ENCODE results near the gene TFE3.

Gene TFE3

GRCh38 chrX:49002091-49002935 lies 40.8 kb downstream of the TFE3 start, which contains the start of gene GRIPAP1:
TSS of gene GRIPAP1 (minus strand) at chrX:49002264. CDS start at chrX:49002229, 35 bp downstream.
- Histone ChIP-seq H3K4me1 (ENCODE audit: control extremely low read depth in 1 of 4, control insufficient read depth in 4 of 4, insufficient read depth in 4 of 4, low read length in 3 of 4) (peaks cover 0 to 7% (median 2%) of the 10 kb centered on the region in 4 experiments), H3K4me3 (ENCODE audit: control insufficient read depth in 1 of 7, extremely low read depth in 1 of 7, insufficient read depth in 4 of 7, low read depth in 2 of 7, low read length in 6 of 7) (peak within 1 kb of the TSS; percentile 70 to 91 (median 80)), H3K27ac (ENCODE audit: insufficient read depth in 1 of 2, low read depth in 1 of 2, low read length in 2 of 2, poor library complexity in 1 of 2, severe bottlenecking in 2 of 2) (peak within 1 kb of the TSS; percentile 99), H3K9me3 (ENCODE audit: control extremely low read depth in 1 of 5, control insufficient read depth in 4 of 5, insufficient read depth in 2 of 5, low read depth in 1 of 5, low read length in 4 of 5) (peaks cover 0 to 7% (median 0%) of the 10 kb centered on the region in 5 experiments), H3K27me3 (replicated peaks in 2 of 5; ENCODE audit: control insufficient read depth in 4 of 5, insufficient read depth in 5 of 5, low read length in 4 of 5) (no peaks in the 10 kb centered on the region), H3K36me3 (ENCODE audit: control insufficient read depth in 4 of 4, insufficient read depth in 4 of 4, low read length in 3 of 4) (peaks cover 0 to 19% (median 8%) of the 10 kb centered on the region in 4 experiments)
- POLR2A ChIA-PET = interaction anchor here (0.6 to 2.3 kb wide), 12 partner anchors 15 to 431 kb away, joined by 3 to 10 read pairs (median 4); partner anchors contain the start of genes KCND1 and TFE3
- DNase-seq = peak; percentile 95 to 98 (median 96)
- 36% methylated on average over 26 of the region's 38 CpGs for WGBS (ENCODE audit: insufficient coverage)
- CTCF ChIA-PET = no interaction called here

- peaks cover 0 to 7% (median 0%) of the 10 kb centered on the region in 5 experiments for H3K9me3 ChIP-seq (ENCODE audit: control extremely low read depth in 1 of 5, control insufficient read depth in 4 of 5, insufficient read depth in 2 of 5, low read depth in 1 of 5, low read length in 4 of 5)
- POLR2A ChIA-PET = interaction anchor here (1.0 to 2.3 kb wide), 5 partner anchors 29 to 165 kb away, joined by 3 to 10 read pairs (median 6); partner anchors contain the start of gene KCND1
- peak; percentile 89 to 96 (median 95) for DNase-seq
- peak overlapping the region; percentile 70 to 91 (median 80) for H3K4me3 ChIP-seq (ENCODE audit: control insufficient read depth in 1 of 7, extremely low read depth in 1 of 7, insufficient read depth in 4 of 7, low read depth in 2 of 7, low read length in 6 of 7)
- peak overlapping the region; percentile 99 for H3K27ac ChIP-seq (ENCODE audit: insufficient read depth in 1 of 2, low read depth in 1 of 2, low read length in 2 of 2, poor library complexity in 1 of 2, severe bottlenecking in 2 of 2)
- no peaks in the 10 kb centered on the region for H3K27me3 ChIP-seq (replicated peaks in 2 of 5; ENCODE audit: control insufficient read depth in 4 of 5, insufficient read depth in 5 of 5, low read length in 4 of 5)
- CTCF ChIA-PET = no interaction called here
- peaks cover 0 to 7% (median 2%) of the 10 kb centered on the region in 4 experiments for H3K4me1 ChIP-seq (ENCODE audit: control extremely low read depth in 1 of 4, control insufficient read depth in 4 of 4, insufficient read depth in 4 of 4, low read length in 3 of 4)
- 40% methylated on average over 15 of the region's 17 CpGs for WGBS (ENCODE audit: insufficient coverage)
- peaks cover 0 to 26% (median 11%) of the 10 kb centered on the region in 4 experiments for H3K36me3 ChIP-seq (ENCODE audit: control insufficient read depth in 4 of 4, insufficient read depth in 4 of 4, low read length in 3 of 4)
Observed at GRCh38 chrX:49001521-49002090, 41.6 kb downstream of the TFE3 start.

- peaks cover 0 to 7% (median 2%) of the 10 kb centered on the region in 4 experiments for H3K4me1 ChIP-seq (ENCODE audit: control extremely low read depth in 1 of 4, control insufficient read depth in 4 of 4, insufficient read depth in 4 of 4, low read length in 3 of 4)
- peak overlapping the region in 3 of 7 experiments; percentile 80 to 91 (median 83) for H3K4me3 ChIP-seq (ENCODE audit: control insufficient read depth in 1 of 7, extremely low read depth in 1 of 7, insufficient read depth in 4 of 7, low read depth in 2 of 7, low read length in 6 of 7)
- ChIA-PET POLR2A (interaction anchor here (0.9 kb wide), 1 partner anchor 43 kb away, joined by 3 read pairs; the partner anchor contains the start of gene OTUD5), CTCF (interaction anchor here (0.6 kb wide), 2 partner anchors 31 to 180 kb away, joined by 3 read pairs; no protein-coding TSS in a partner anchor)
- no peak overlapping the region for H3K27ac ChIP-seq (ENCODE audit: insufficient read depth in 1 of 2, low read depth in 1 of 2, low read length in 2 of 2, poor library complexity in 1 of 2, severe bottlenecking in 2 of 2)
- peaks cover 0 to 32% (median 13%) of the 10 kb centered on the region in 4 experiments for H3K36me3 ChIP-seq (ENCODE audit: control insufficient read depth in 4 of 4, insufficient read depth in 4 of 4, low read length in 3 of 4)
- H3K27me3 ChIP-seq (replicated peaks in 2 of 5; ENCODE audit: control insufficient read depth in 4 of 5, insufficient read depth in 5 of 5, low read length in 4 of 5) = no peaks in the 10 kb centered on the region
- peaks cover 0 to 7% (median 0%) of the 10 kb centered on the region in 5 experiments for H3K9me3 ChIP-seq (ENCODE audit: control extremely low read depth in 1 of 5, control insufficient read depth in 4 of 5, insufficient read depth in 2 of 5, low read depth in 1 of 5, low read length in 4 of 5)
- DNase-seq = no peak
- WGBS (ENCODE audit: insufficient coverage) = 83% methylated on average over 2 of the region's 4 CpGs
Observed at GRCh38 chrX:49000636-49001035, 42.5 kb downstream of the TFE3 start.

- CTCF ChIA-PET = no interaction called here
- H3K4me1 ChIP-seq (ENCODE audit: control extremely low read depth in 1 of 4, control insufficient read depth in 4 of 4, insufficient read depth in 4 of 4, low read length in 3 of 4) = peaks cover 0 to 7% (median 2%) of the 10 kb centered on the region in 4 experiments
- H3K27ac ChIP-seq (ENCODE audit: insufficient read depth in 1 of 2, low read depth in 1 of 2, low read length in 2 of 2, poor library complexity in 1 of 2, severe bottlenecking in 2 of 2) = no peak overlapping the region
- H3K36me3 ChIP-seq (ENCODE audit: control insufficient read depth in 4 of 4, insufficient read depth in 4 of 4, low read length in 3 of 4) = peaks cover 0 to 38% (median 17%) of the 10 kb centered on the region in 4 experiments
- POLR2A ChIA-PET = no interaction called here
- no peak for DNase-seq
- peaks cover 0 to 7% (median 0%) of the 10 kb centered on the region in 5 experiments for H3K9me3 ChIP-seq (ENCODE audit: control extremely low read depth in 1 of 5, control insufficient read depth in 4 of 5, insufficient read depth in 2 of 5, low read depth in 1 of 5, low read length in 4 of 5)
- no peak overlapping the region for H3K4me3 ChIP-seq (ENCODE audit: control insufficient read depth in 1 of 7, extremely low read depth in 1 of 7, insufficient read depth in 4 of 7, low read depth in 2 of 7, low read length in 6 of 7)
- no peaks in the 10 kb centered on the region for H3K27me3 ChIP-seq (replicated peaks in 2 of 5; ENCODE audit: control insufficient read depth in 4 of 5, insufficient read depth in 5 of 5, low read length in 4 of 5)
- 96% methylated on average over 5 of the region's 5 CpGs for WGBS (ENCODE audit: insufficient coverage)
Observed at GRCh38 chrX:48999030-48999429, 44.1 kb downstream of the TFE3 start.

- WGBS (ENCODE audit: insufficient coverage) = 88% methylated on average over 2 of the region's 4 CpGs
- Histone ChIP-seq H3K27ac (ENCODE audit: insufficient read depth in 1 of 2, low read depth in 1 of 2, low read length in 2 of 2, poor library complexity in 1 of 2, severe bottlenecking in 2 of 2) (no peak overlapping the region), H3K36me3 (ENCODE audit: control insufficient read depth in 4 of 4, insufficient read depth in 4 of 4, low read length in 3 of 4) (peaks cover 0 to 44% (median 18%) of the 10 kb centered on the region in 4 experiments), H3K4me1 (ENCODE audit: control extremely low read depth in 1 of 4, control insufficient read depth in 4 of 4, insufficient read depth in 4 of 4, low read length in 3 of 4) (peaks cover 0 to 7% (median 2%) of the 10 kb centered on the region in 4 experiments), H3K27me3 (replicated peaks in 2 of 5; ENCODE audit: control insufficient read depth in 4 of 5, insufficient read depth in 5 of 5, low read length in 4 of 5) (no peaks in the 10 kb centered on the region), H3K4me3 (ENCODE audit: control insufficient read depth in 1 of 7, extremely low read depth in 1 of 7, insufficient read depth in 4 of 7, low read depth in 2 of 7, low read length in 6 of 7) (no peak overlapping the region), H3K9me3 (ENCODE audit: control extremely low read depth in 1 of 5, control insufficient read depth in 4 of 5, insufficient read depth in 2 of 5, low read depth in 1 of 5, low read length in 4 of 5) (peaks cover 0 to 7% (median 0%) of the 10 kb centered on the region in 5 experiments)
- DNase-seq = no peak
- ChIA-PET POLR2A (no interaction called here), CTCF (no interaction called here)
Observed at GRCh38 chrX:48998391-48998790, 44.8 kb downstream of the TFE3 start.

GRCh38 chrX:48997865-48998264 lies 45.3 kb downstream of the TFE3 start:
- H3K27ac ChIP-seq (ENCODE audit: insufficient read depth in 1 of 2, low read depth in 1 of 2, low read length in 2 of 2, poor library complexity in 1 of 2, severe bottlenecking in 2 of 2) = no peak overlapping the region
- H3K36me3 ChIP-seq (ENCODE audit: control insufficient read depth in 4 of 4, insufficient read depth in 4 of 4, low read length in 3 of 4) = peaks cover 0 to 49% (median 21%) of the 10 kb centered on the region in 4 experiments
- DNase-seq = no peak
- no peak overlapping the region for H3K4me3 ChIP-seq (ENCODE audit: control insufficient read depth in 1 of 7, extremely low read depth in 1 of 7, insufficient read depth in 4 of 7, low read depth in 2 of 7, low read length in 6 of 7)
- peaks cover 0 to 7% (median 2%) of the 10 kb centered on the region in 4 experiments for H3K4me1 ChIP-seq (ENCODE audit: control extremely low read depth in 1 of 4, control insufficient read depth in 4 of 4, insufficient read depth in 4 of 4, low read length in 3 of 4)
- WGBS (ENCODE audit: insufficient coverage) = 83% methylated on average over 1 of the region's 1 CpG
- POLR2A ChIA-PET = no interaction called here
- CTCF ChIA-PET = no interaction called here
- no peaks in the 10 kb centered on the region for H3K27me3 ChIP-seq (replicated peaks in 2 of 5; ENCODE audit: control insufficient read depth in 4 of 5, insufficient read depth in 5 of 5, low read length in 4 of 5)
- H3K9me3 ChIP-seq (ENCODE audit: control extremely low read depth in 1 of 5, control insufficient read depth in 4 of 5, insufficient read depth in 2 of 5, low read depth in 1 of 5, low read length in 4 of 5) = peaks cover 0 to 7% (median 0%) of the 10 kb centered on the region in 5 experiments
